GM13977 (cell line): ENCODE results near the gene C6orf47.
"Not testable (repeated sequence)": the region's sequence is repeated elsewhere in the genome, so short reads cannot be mapped to it uniquely, and the experiment has no call there.

Source experiments
- DNase-seq: peaks from one replicate; pipeline ENCODE4 v3.0.0; 2012; ENCODE audit warnings: low spot score
- CTCF ChIP-seq: IDR thresholded peaks from 2 replicates; pipeline ENCODE4 v1.5.1; 2012; ENCODE audit warnings: mild to moderate bottlenecking, control low read depth; ENCODE audit not compliant: insufficient read depth; ENCODE audit errors: extremely low read depth, missing control alignments
- in situ Hi-C: fragments of 300-500 bp; cut with MboI; formaldehyde crosslinking; loops from one replicate; pipeline ENCODE4 v1.12.0; 2022; ENCODE audit warnings: low sequenced_read_pairs, low pct_unique_long_range_greater_than_20kb, mixed read lengths, inconsistent platforms; ENCODE audit not compliant: unreplicated experiment

The C6orf47 gene

DNA sequence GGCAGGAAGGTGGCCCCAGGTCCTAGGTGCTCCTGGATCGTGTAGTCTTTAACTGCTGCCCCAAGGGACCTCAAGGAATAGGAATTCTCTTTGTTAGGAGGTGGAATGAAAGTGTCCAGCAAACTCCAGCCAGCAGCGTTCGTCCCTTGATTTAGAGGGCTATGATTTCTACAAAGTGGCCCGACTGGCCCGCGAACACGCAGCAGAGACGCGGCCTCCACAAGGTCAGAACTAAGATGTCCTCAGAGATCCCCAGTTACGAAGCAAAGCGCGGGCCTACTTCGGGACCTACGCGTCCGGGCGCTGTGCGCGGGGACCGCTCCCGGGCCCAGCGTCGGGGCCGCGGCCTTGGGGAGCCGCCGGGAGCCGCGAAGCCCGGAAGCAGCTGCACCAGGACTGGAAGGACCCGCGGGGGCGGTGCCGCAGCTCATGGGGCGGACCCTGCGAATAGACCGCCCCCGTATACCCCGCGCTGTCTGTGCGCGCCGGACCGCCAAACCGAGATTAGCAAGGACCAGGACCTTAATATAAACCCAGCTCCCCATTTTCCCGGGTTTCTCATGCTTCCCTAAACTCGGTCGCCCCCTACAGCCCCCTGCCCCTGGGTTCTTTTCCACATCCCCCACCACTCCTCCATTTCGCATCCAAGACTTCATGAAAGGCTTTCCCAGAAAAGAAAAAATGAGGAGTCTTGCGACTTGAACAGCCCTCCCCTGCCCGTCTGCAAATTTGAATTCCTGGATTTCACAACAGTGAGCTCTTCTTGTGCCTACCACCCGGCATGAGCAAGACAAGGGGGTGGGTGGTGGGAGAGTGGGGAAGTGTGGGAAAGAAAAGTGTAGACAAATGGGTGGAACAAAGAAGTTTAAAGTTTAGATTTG lies at the start of gene C6orf47:
C6orf47 (minus strand) TSS at position 398 of the 881 bp plus-strand sequence. CDS start 831 bp downstream, outside the sequence.
- in situ Hi-C loops, result no loop called here
- TF ChIP-seq CTCF, result no peak
- peak; percentile 88 for DNase-seq

DNA sequence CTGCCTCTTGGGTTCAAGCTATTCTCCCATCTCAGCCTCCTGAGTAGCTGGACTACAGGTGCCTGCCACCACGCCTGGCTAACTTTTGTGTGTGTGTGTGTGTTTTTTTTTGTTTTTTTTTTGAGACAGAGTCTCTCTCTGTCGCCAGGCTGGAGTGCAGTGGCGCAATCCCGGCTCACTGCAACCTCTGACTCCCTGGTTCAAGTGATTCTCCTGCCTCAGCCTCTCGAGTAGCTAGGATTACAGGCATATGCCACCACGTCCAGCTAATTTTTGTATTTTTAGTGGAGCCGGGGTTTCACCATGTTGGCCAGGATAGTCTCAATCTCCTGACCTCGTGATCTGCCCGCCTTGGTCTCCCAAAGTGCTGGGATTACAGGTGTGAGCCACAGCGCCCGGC lies 48.6 kb upstream of the C6orf47 start:
- DNase-seq, in situ Hi-C loops: not testable (repeated sequence)

- no peak for TF ChIP-seq CTCF
- no peak for DNase-seq
- in situ Hi-C loops, result no loop called here
Measured at GRCh38 chr6:31708224-31708623, 47.6 kb upstream of the C6orf47 start.

GRCh38 chr6:31707701-31708100 lies 47.1 kb upstream of the C6orf47 start:
- no peak for TF ChIP-seq CTCF
- in situ Hi-C loops, result no loop called here
- DNase-seq, result no peak

- no peak for TF ChIP-seq CTCF
- no peak for DNase-seq
- in situ Hi-C loops, result no loop called here
Measured at GRCh38 chr6:31706599-31706998, 46.0 kb upstream of the C6orf47 start, which contains the start of gene LY6G6F. TSS of gene LY6G6F (plus strand) at chr6:31706866. CDS start at chr6:31706907, 41 bp downstream.

- in situ Hi-C loops, result no loop called here
- no peak for TF ChIP-seq CTCF
- DNase-seq, result no peak
Measured at GRCh38 chr6:31705931-31706330, 45.4 kb upstream of the C6orf47 start.

- in situ Hi-C loops, result no loop called here
- peak; percentile 97 for DNase-seq
- no peak for TF ChIP-seq CTCF
Measured at GRCh38 chr6:31702819-31703716, 42.5 kb upstream of the C6orf47 start, which contains the start of gene ABHD16A. TSS of gene ABHD16A (minus strand) at chr6:31703324. CDS start at chr6:31703281, 43 bp downstream.
